ENCODE measurements around the gene KLK3.
"Not testable (repeated sequence)": the region's sequence is repeated elsewhere in the genome, so short reads cannot be mapped to it uniquely, and the experiment has no call there.

The KLK3 gene

GRCh38 chr19:50854636-50855410 lies at the start of gene KLK3:
TSS of gene KLK3 (plus strand) at chr19:50854915. CDS start at chr19:50854956, 41 bp downstream.
- no peak for DNase-seq (ENCODE audit: low read depth in 2 of 3, low spot score in 1 of 3)

GRCh38 chr19:50808856-50809255 lies 45.9 kb upstream of the KLK3 start:
- DNase-seq (ENCODE audit: low read depth in 2 of 3, low spot score in 1 of 3): no peak

DNA sequence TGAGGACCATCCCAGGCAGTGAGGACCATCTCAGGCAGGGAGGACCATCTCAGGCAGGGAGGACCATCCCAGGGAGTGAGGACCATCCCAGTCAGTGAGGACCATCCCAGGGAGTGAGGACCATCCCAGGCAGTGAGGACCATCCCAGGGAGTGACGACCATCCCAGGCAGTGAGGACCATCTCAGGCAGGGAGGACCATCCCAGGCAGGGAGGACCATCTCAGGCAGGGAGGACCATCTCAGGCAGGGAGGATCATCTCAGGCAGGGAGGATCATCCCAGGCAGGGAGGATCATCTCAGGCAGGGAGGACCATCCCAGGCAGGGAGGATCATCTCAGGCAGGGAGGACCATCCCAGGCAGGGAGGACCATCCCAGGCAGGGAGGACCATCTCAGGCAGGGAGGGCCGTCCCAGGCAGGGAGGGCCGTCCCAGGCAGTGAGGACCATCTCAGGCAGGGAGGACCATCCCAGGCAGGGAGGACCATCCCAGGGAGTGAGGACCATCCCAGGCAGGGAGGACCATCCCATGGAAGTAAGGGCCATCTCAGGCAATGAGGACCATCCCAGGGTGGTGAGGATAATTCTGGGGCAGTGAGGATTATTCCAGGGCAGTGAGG lies 43.0 kb upstream of the KLK3 start:
- DNase-seq (ENCODE audit: low read depth in 2 of 3, low spot score in 1 of 3): not testable (repeated sequence)

DNA sequence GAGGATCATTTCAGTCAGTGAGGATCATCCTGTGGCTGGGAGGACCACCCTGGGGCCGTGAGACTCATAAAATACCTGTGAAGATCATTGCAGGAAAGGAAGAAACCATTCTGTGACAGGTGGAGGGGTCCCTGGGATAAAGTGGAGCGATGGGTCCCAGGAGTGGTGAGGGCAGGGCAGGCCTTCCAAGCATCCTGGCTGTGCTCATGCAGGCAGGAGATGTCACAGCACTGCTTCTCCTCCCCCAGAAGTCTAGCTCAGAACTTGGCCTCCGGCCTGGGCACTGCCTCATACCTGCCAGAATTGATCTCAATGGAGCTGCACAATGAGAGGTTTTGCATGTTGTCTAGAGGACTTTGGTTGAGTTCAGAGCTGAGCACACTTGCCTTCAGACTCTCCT lies 42.2 kb upstream of the KLK3 start:
- no peak for DNase-seq (ENCODE audit: low read depth in 2 of 3, low spot score in 1 of 3)

DNA sequence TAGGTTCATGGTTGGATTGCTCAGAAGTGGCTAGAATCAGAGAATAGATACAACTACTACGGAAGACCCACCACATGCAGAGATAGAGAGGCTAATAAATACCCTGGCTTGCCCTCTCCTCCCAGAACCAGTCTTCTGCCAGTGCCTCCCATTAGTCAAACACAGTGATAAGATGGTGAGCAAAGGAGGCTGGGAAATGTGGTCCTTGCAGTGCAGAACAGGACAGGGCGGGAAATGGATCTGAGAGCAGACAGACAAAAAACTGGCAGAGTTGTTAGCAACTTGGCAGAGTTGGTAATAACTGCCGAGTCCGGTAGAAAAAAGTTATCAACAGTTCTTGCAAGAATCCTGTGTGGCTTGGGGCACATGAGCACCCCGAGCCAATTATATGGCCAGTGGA lies 39.8 kb upstream of the KLK3 start:
- no peak for DNase-seq (ENCODE audit: low read depth in 2 of 3, low spot score in 1 of 3)

GRCh38 chr19:50815439-50815838 lies 39.3 kb upstream of the KLK3 start:
- no peak for DNase-seq (ENCODE audit: low read depth in 2 of 3, low spot score in 1 of 3)

DNA sequence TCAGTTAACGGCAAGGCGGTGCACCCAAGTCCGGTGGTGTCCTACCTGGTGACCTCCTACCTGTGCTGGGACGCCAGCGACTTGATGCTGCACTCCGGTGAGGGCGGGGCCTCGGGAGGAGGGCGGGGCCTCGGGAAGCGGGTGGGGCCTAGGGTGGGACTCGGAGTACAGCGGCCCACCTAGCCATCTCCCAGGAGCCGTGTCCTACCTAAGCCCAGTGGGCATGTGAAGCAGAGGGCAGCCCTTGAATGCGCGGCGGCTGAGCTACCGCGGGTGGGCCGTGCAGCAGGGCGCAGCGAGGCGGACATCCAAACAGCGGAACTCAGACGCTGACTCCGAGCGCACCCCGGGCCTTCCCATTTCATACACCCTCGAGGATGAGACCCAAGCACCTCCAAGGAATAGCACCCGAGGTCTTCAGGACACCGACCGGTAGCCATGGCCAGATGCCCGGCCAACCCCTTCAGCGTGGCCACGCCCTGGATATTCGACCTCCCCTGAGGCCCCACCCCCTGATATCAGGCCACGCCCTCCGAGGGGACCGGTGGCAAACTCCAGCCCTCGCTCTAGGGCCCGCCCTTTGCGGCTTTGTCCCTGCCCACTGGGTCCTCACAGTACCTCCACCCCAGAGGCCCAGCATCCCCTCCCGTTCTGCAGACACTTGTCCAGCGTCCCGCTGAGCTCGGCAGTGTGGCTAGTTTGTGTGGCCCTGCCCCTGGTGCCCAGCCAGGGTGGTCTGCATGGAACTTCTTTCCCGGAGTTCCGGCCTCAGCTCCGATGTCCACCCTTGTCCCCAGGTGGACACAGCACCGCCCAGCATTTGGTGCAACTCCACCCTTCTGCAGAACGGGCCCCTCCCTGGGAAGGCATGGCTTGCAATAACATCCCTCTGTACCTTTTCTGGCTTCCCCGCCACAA lies 36.5 kb upstream of the KLK3 start:
- peak in 1 of 3 donors; percentile 61 for DNase-seq (ENCODE audit: low read depth in 2 of 3, low spot score in 1 of 3)

DNA sequence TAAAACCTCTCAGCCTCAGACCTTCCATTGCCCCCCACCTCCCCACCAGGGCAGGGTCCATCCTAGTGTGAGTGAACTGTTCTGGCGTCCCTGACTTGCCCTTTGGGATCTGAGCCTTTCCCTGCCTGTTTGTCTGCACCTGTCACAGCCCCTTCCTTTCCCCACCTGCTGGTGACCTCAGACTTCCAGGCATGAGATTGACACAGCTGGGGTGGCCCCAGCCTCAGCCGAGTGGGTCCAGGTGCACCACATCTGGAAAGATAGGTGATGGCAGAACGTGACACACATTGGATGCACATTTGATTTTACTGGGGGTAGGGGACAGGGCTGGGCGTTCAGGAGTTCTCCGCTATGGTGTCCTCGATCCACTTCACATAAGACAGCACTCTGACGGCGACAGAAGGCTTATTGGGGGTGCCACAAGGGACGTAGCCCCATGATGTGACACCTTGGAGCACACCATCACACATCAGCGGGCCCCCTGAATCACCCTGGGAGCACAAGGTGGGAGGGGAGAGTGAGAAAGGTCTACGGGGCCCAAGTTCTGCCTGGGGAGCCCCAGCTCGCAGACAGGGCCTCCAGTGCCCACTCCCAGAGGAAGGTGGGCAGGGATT lies 35.7 kb upstream of the KLK3 start:
- no peak for DNase-seq (ENCODE audit: low read depth in 2 of 3, low spot score in 1 of 3)

DNA sequence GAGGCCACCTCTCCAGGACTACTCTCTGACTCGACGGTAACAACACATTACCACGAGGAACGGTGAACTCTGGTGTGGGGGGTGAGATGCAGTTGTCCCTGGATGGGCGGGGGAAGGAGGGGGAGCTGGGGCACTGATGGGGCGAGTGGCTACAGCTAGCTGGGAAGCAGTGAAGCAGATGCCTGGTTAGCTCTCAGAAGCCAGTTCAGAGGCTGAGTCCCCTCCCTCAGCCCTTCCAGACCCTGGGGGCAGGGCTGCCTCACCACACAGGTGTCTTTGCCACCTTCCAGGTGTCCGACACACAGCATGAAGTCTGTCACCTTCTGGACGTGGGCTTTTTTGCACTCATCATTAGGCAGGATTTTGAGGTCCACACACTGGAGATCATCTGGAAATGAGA lies 35.1 kb upstream of the KLK3 start:
- DNase-seq (ENCODE audit: low read depth in 2 of 3, low spot score in 1 of 3): no peak

DNA sequence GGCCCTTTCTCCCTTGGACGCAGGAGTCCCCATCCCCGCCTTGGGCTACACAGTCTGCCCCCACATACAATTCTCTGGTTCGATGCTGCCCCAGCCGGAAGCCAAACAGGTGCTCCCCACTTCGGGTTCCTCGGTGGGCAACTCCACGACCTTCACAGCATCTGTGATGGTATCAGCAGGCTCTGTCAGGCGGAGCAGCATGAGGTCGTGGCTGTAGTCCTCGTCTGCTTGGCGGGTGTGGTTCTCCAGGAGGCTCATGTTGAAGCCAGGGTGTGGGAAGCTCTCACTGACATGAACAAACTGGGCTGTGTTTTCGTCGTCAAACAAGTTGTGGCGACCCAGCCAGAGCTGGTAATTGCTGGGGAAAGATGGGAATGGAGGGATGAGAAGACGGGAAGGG lies 34.6 kb upstream of the KLK3 start:
- no peak for DNase-seq (ENCODE audit: low read depth in 2 of 3, low spot score in 1 of 3)

GRCh38 chr19:50820549-50821247 lies 34.0 kb upstream of the KLK3 start:
- no peak for DNase-seq (ENCODE audit: low read depth in 2 of 3, low spot score in 1 of 3)

GRCh38 chr19:50821248-50821612 lies 33.5 kb upstream of the KLK3 start:
- no peak for DNase-seq (ENCODE audit: low read depth in 2 of 3, low spot score in 1 of 3)

DNA sequence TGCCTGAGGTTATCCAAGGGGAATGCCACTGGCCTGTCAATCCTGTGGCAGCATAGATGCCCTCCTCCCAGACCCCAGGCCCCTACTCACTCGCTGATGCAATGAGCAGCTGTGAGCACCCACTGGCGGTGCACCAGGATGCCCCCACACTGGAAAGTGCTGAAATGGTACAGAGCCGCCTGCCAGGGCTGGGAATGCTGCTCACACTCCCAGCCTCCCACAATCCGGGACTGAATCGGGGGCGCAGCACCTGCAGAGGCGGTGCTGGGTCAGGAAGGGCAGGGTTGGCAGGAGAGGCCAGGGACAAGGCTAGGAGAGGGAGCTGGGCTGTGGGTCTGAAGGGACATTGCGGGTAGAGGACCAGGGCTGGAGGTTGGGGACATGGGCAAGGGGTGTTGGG lies 33.1 kb upstream of the KLK3 start:
- DNase-seq (ENCODE audit: low read depth in 2 of 3, low spot score in 1 of 3): no peak

GRCh38 chr19:50822661-50823208 lies 32.0 kb upstream of the KLK3 start:
- DNase-seq (ENCODE audit: low read depth in 2 of 3, low spot score in 1 of 3): no peak

DNA sequence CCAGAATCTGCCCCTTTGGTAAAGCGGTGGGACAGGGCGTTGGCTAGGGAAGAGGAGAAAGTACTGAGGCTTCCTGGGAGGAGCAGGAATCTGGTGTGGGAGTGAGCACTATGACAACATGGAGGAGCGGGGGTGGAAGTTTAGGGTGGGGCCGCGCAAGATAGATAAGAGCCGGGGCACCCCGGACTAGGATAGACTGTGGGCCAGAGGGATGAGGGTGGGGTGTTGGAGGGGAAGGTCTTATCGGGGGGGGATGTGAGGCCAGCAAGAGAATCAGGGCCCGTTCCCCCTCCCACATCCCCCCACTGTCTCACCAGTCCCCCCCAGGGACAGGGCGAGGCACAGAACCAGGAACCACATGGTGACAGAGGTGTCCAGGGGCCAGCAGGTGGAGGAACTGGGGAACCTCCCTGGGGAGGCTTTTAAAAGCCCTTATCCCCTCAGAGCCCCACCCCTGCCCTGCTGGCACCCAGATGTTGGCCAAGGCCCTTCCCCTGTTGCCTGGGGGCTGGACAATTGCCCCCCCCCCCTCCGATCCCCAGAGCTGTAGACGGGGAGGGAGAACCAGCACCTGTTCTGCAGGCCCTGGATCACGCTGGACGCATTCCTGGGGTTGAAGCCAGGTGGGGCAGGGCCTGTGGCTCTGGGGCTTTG lies 31.2 kb upstream of the KLK3 start, which contains the start of gene KLK1:
Gene KLK1 (minus strand): TSS at position 399 of the 654 bp plus-strand sequence. CDS start 39 bp downstream, at position 360.
- DNase-seq (ENCODE audit: low read depth in 2 of 3, low spot score in 1 of 3): no peak

GRCh38 chr19:50826492-50827240 lies 28.0 kb upstream of the KLK3 start:
- no peak for DNase-seq (ENCODE audit: low read depth in 2 of 3, low spot score in 1 of 3)

DNA sequence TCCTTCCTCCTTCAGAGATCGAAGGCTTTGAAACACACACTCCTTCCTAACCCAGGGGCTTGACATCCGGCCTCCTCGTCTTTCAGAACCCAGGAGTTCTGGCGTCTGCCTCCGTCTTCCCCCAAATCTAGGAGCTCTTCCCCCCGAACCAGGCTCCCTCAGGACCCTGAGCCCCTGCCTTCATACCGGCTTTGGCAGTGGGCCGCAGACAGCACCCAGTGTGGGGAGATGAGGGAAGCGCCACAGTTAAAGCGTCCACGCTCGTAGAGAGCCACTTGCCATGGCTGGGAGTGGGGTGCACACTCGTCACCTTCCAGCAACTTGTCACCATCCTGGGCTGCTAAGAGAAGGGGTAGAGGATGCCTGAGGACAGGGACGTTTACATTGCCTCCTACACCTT lies 27.2 kb upstream of the KLK3 start:
- no peak for DNase-seq (ENCODE audit: low read depth in 2 of 3, low spot score in 1 of 3)

- no peak for DNase-seq (ENCODE audit: low read depth in 2 of 3, low spot score in 1 of 3)
Measured at GRCh38 chr19:50829801-50830200, 24.9 kb upstream of the KLK3 start.

Data from stimulated activated CD4-positive, alpha-beta T cell treated with anti-CD3 and anti-CD28 coated beads, Interleukin-12 subunit alpha, Interleukin-12 subunit beta, amount 100 ng/mL, for 48 hours (primary cell).